GM20000 (cell line): ENCODE data around the gene PPT2.
"Not testable (repeated sequence)": the region's sequence is repeated elsewhere in the genome, so short reads cannot be mapped to it uniquely, and the experiment has no call there.

ENCODE experiments used
- DNase-seq: peaks from one replicate; pipeline ENCODE4 v3.0.0; 2012; ENCODE audit warnings: low spot score
- TF ChIP-seq, protein P1 (sequence below): IDR thresholded peaks from 2 replicates; pipeline ENCODE4 v1.5.1; 2012; ENCODE audit warnings: mild to moderate bottlenecking, control low read depth; ENCODE audit errors: extremely low read depth, missing control alignments

The PPT2 gene

DNA sequence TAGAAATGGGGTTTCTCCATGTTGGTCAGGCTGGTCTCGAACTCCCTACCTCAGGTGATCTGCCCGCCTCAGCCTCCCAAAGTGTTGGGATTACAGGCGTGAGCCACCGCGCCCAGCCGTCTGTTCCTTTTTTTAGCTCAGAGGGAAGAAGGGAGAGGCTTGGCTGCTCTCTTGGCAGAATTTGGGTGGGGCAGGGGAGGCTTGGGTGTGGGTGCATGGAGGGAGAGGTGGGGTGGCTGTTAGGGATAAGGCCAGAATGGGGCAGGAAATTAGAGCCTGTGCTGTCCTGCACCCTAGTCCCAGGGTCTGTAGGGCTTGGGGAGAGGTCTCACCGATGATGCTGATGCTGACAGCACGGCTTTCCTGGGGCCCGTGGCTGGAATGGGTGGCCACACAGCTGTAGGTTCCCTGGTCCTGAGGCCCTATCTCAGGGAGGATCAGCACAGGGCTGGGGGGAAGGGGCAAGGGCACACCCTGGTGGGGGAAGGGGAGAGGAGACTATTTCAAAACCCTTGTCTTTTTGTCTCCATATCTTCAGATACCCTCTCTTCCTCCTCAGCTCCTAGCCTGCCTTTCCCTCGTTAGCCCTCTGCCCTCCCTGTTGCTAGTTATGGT, 28.1 kb downstream of the PPT2 start:
- TF ChIP-seq, protein P1, sequence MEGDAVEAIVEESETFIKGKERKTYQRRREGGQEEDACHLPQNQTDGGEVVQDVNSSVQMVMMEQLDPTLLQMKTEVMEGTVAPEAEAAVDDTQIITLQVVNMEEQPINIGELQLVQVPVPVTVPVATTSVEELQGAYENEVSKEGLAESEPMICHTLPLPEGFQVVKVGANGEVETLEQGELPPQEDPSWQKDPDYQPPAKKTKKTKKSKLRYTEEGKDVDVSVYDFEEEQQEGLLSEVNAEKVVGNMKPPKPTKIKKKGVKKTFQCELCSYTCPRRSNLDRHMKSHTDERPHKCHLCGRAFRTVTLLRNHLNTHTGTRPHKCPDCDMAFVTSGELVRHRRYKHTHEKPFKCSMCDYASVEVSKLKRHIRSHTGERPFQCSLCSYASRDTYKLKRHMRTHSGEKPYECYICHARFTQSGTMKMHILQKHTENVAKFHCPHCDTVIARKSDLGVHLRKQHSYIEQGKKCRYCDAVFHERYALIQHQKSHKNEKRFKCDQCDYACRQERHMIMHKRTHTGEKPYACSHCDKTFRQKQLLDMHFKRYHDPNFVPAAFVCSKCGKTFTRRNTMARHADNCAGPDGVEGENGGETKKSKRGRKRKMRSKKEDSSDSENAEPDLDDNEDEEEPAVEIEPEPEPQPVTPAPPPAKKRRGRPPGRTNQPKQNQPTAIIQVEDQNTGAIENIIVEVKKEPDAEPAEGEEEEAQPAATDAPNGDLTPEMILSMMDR = no peak

DNA sequence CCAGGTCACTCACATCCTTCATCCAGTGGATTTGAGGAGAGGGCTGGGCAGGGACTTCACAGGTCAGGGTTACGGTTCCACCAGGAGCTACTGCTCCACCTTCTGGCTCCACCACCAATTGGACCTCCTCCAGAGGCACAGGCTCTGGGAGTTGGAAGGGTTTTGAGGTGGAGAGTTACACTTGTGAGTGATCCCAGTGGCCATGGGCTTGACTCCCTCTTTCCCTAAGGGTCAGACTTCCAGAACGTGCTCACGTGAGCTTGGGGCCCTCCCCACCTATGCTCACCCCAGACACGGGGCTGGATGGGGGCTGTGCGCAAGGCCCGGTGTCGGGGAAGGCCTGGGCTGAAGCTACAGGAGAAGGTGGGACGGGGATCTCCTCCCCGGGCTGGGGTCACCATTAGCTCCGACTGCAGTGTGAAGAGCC, 28.6 kb downstream of the PPT2 start:
- TF ChIP-seq, protein P1 = no peak
- DNase-seq = no peak

More for the DNA sequence above, 28.1 kb downstream of the PPT2 start:
- DNase-seq = no peak

- DNase-seq = no peak
- TF ChIP-seq, protein P1 = no peak
Measured at GRCh38 chr6:32183030-32183429, 29.1 kb downstream of the PPT2 start.

DNA sequence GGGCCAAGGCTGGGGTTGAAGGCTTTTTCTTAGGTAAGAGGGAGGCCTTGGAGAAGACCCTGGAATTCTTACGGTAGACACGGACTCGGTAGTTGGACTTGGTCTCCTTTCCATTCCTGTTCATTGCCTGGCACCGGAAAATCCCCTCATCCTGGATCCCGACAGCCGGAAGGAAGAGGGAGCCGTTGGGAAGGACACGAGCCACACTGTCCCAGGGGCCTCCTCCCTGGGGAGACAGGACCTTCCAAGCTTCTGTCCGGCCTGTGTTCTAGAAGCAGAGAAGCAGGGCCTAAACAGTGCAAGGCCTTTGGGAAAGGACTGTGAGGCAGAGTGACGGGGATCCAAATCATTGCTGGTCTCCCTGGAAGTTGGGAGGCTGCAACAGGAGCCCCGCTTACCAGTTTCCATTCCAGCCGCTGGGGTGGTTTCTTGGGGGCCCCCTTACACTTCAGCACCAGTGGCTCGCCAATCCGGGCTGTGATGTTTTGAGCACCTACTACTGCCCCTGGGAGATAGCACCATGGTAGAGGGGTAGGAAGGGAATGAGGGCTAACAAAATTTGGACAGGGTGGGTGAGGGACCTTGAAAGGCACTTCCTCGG, 29.6 kb downstream of the PPT2 start:
- TF ChIP-seq, protein P1 = no peak
- DNase-seq = no peak

DNA sequence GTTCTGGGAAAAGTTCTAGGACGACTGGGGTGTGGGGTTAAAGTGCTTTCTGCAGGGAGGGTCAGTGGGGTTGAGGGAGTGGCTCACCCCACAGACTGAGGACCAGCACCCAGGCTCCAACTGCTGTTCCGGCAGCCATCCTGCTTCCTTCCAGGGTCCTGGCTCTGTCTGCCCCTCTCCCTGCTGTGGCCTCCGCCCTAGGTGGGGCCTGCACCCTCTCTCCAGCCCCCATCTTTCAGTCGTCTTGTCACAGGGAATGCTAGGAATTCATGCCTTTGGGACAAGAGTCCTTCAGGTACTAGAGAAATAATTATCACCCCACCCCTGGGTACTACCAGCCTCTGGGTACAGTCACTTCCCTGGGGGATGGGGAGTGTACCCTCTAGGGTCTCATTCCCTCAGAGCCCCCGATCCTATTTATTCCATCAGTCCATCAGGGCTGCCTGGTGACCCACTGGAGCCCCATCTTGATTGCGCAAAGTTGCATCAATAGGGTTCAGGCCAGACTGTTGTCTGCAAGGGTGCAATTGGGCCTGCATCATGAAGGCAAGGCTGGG, 30.2 kb downstream of the PPT2 start, which contains the start of gene AGER:
Gene AGER, minus strand, starts transcription at position 170 of the 557 bp plus-strand sequence. Its CDS starts 31 bp downstream, at position 139.
- TF ChIP-seq, protein P1 = no peak
- no peak for DNase-seq

GRCh38 chr6:32185681-32186131, 31.8 kb downstream of the PPT2 start:
- DNase-seq = not testable (repeated sequence)

- DNase-seq = not testable (repeated sequence)
Measured at GRCh38 chr6:32186151-32186840, 32.4 kb downstream of the PPT2 start.

DNA sequence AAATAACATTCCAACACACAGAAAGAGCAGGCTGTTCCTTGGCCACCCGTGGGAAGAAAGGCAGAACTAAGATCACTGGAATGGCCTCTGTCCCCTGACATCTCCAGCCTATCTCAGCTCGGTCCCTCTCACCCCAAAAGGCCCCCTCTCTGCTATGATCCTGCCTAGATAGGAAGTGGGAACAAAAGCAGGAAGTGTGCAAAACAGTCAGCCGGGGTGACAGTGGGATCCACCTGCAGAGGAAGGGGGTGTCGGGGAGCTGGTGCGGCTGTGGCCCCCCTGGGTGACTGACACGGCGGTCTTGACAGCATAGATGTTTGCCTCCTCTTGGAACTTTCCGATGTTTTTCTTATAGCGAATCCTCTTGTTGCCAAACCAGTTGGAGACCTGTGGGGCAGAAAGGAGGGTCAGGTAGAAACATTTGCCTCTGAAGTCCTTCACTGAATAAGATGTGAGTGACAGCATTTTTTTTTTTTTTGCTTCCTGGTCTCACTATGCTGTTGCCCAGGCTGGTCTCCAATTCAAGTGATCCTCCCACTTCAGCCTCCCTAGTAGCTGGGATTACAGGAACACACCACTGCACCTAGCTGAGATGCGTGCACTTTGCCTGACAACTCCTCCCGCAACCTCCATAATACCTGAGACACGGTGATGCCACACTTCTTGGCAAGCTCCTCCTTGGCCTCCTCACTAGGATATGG, 33.2 kb downstream of the PPT2 start:
- TF ChIP-seq, protein P1 = no peak
- DNase-seq = no peak

- DNase-seq = not testable (repeated sequence)
Measured at GRCh38 chr6:32187725-32188380, 33.9 kb downstream of the PPT2 start.
